Activated naive CD4-positive, alpha-beta T cell treated with anti-CD3 and anti-CD28 coated beads for 36 hours (primary cell): ENCODE results near the gene CACTIN. TPM values are rescaled to one million over a fixed set of nuclear protein-coding genes. Genes with fewer than 3 reads are reported as not detected.

ENCODE experiments used
- CTCF ChIA-PET: fragments of 350-600 bp; sonication (Branson Sonifier 250); formaldehyde crosslinking; loops from one replicate; lab custom pipeline; 2021; ENCODE audit warnings: antibody characterized with exemption; lab: Charles Lee
- DNase-seq: peaks from one replicate; pipeline ENCODE4 v3.0.0-alpha.2; 2020
- H3K27ac Mint-ChIP-seq: one replicate; pipeline ENCODE4 v1.8.0; 2021; ENCODE audit warnings: mild to moderate bottlenecking, mixed read lengths
- H3K27me3 Mint-ChIP-seq: one replicate; pipeline ENCODE4 v1.8.0; 2021; ENCODE audit warnings: low read depth, mixed read lengths
- H3K36me3 Mint-ChIP-seq: one replicate; pipeline ENCODE4 v1.8.0; 2021; ENCODE audit warnings: low read depth, mixed read lengths
- H3K4me1 Mint-ChIP-seq: one replicate; pipeline ENCODE4 v1.8.0; 2021; ENCODE audit warnings: low read depth, mixed read lengths
- H3K4me3 Mint-ChIP-seq: one replicate; pipeline ENCODE4 v1.8.0; 2021; ENCODE audit warnings: mild to moderate bottlenecking, moderate library complexity, mixed read lengths
- H3K9me3 Mint-ChIP-seq: one replicate; pipeline ENCODE4 v1.8.0; 2021; ENCODE audit warnings: mixed read lengths
- intact Hi-C: fragments of 100-400 bp; cut with micrococcal nuclease; formaldehyde crosslinking; loops from one replicate; pipeline ENCODE4 v1.15.1; 2023
- total RNA-seq, 2 experiments: library from RNA; stranded (reverse); gene quantifications; one replicate each; pipeline ENCODE4 v1.2.3, GENCODE V29; 2021

CACTIN gene
- total RNA-seq, 2 experiments from 2014 or later: 24.6 to 27.0 TPM

DNA sequence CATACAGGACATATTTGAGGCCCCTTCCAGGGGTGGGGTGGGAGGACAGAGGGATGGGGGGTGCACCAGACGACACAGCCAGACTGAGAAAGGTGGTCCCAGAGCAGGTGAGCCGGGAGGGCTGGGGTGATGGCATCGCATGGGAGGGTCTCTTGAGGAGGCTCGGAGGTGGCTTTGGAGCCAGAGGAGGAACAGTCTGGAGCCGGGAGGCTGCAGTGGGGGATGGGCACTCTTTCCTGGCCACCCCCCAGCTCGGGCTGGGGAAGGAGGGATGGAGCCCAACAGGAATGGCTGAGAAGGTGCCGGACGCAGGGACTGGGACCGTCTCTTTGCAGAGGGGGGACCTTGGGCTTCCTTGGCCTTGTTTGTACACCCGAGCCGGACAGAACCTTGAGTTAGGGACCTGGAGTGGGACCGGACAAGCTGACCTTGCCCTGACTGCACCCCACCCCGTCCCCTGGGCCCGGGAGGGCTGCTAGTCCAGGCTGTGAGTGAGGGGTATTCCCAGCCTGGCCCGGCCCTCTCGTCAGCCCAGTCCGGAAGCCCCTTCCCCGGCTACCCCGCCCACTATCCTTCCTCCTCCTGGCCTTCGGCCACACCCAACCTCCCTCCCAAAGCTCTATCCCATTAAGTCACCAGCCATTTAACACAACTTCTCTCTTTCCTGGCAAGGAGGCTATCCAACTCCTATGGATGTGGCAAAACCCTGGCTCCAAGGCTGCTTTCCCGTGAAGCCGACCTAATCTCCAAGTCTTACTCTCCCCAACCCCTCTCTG lies 19.1 kb downstream of the CACTIN start:
- Mint-ChIP-seq H3K4me3 (peak overlapping the region; percentile 10), H3K27me3 (no peaks in the 10 kb centered on the region), H3K4me1 (peaks cover 10% of the 10 kb centered on the region), H3K9me3 (no peaks in the 10 kb centered on the region), H3K36me3 (peaks cover 4% of the 10 kb centered on the region), H3K27ac (no peak overlapping the region)
- CTCF ChIA-PET: no interaction called here
- DNase-seq: no peak
- intact Hi-C loops: no loop called here

- DNase-seq: peak; percentile 57
- peaks cover 10% of the 10 kb centered on the region for H3K4me1 Mint-ChIP-seq
- CTCF ChIA-PET: no interaction called here
- no peaks in the 10 kb centered on the region for H3K9me3 Mint-ChIP-seq
- H3K36me3 Mint-ChIP-seq: peaks cover under 1% of the 10 kb centered on the region
- no peak within 1 kb of the TSS for H3K27ac Mint-ChIP-seq
- peak within 1 kb of the TSS; percentile 23 for H3K4me3 Mint-ChIP-seq
- intact Hi-C loops: no loop called here
- no peaks in the 10 kb centered on the region for H3K27me3 Mint-ChIP-seq
Observed at GRCh38 chr19:3606690-3607289, 19.8 kb downstream of the CACTIN start, which contains the start of gene TBXA2R. TSS of gene TBXA2R (minus strand) at chr19:3606875. CDS start at chr19:3600634, 6,241 bp downstream.

GRCh38 chr19:3606174-3606689 lies 20.4 kb downstream of the CACTIN start:
- Mint-ChIP-seq H3K27ac (no peak overlapping the region), H3K4me1 (peaks cover 10% of the 10 kb centered on the region), H3K36me3 (no peaks in the 10 kb centered on the region), H3K9me3 (no peaks in the 10 kb centered on the region), H3K4me3 (peak overlapping the region; percentile 9), H3K27me3 (no peaks in the 10 kb centered on the region)
- peak; percentile 46 for DNase-seq
- intact Hi-C loops: no loop called here
- CTCF ChIA-PET: no interaction called here

- Mint-ChIP-seq H3K4me1 (peaks cover 10% of the 10 kb centered on the region), H3K27me3 (no peaks in the 10 kb centered on the region), H3K9me3 (no peaks in the 10 kb centered on the region), H3K4me3 (no peak overlapping the region), H3K27ac (no peak overlapping the region), H3K36me3 (no peaks in the 10 kb centered on the region)
- intact Hi-C loops: no loop called here
- CTCF ChIA-PET: no interaction called here
- DNase-seq: no peak
Observed at GRCh38 chr19:3605770-3606169, 20.8 kb downstream of the CACTIN start.

- H3K9me3 Mint-ChIP-seq: no peaks in the 10 kb centered on the region
- CTCF ChIA-PET: interaction anchor here (0.7 to 1.0 kb wide), 2 partner anchors 19 to 503 kb away, joined by 3 to 4 read pairs; no protein-coding TSS in a partner anchor
- no peak for DNase-seq
- no peaks in the 10 kb centered on the region for H3K36me3 Mint-ChIP-seq
- intact Hi-C loops: no loop called here
- H3K27me3 Mint-ChIP-seq: no peaks in the 10 kb centered on the region
- H3K27ac Mint-ChIP-seq: no peak overlapping the region
- H3K4me3 Mint-ChIP-seq: no peak overlapping the region
- H3K4me1 Mint-ChIP-seq: peaks cover 10% of the 10 kb centered on the region
Observed at GRCh38 chr19:3605361-3605760, 21.2 kb downstream of the CACTIN start.

DNA sequence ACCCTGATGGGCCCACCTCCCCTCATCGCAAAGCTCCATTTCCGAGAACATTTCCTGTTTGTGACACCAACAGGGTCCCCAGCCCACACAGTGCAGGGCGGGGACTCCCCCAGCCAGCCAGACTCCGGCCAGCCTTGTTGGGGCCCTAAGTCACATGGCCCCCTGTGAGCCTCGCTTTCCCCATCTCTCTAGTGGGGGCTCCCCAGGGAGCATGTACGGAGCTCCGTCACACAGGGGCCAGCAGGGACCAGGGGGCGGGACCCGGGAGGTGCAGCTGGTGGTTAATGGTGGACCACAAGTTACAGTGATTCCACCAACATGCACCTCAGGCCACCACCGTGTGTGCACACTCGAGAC lies 21.6 kb downstream of the CACTIN start:
- intact Hi-C loops: no loop called here
- no peaks in the 10 kb centered on the region for H3K9me3 Mint-ChIP-seq
- peaks cover 10% of the 10 kb centered on the region for H3K4me1 Mint-ChIP-seq
- H3K4me3 Mint-ChIP-seq: no peak overlapping the region
- peak; percentile 34 for DNase-seq
- no peak overlapping the region for H3K27ac Mint-ChIP-seq
- no peaks in the 10 kb centered on the region for H3K27me3 Mint-ChIP-seq
- CTCF ChIA-PET: interaction anchor here (0.7 to 1.0 kb wide), 2 partner anchors 19 to 502 kb away, joined by 3 to 4 read pairs; no protein-coding TSS in a partner anchor
- H3K36me3 Mint-ChIP-seq: no peaks in the 10 kb centered on the region

DNA sequence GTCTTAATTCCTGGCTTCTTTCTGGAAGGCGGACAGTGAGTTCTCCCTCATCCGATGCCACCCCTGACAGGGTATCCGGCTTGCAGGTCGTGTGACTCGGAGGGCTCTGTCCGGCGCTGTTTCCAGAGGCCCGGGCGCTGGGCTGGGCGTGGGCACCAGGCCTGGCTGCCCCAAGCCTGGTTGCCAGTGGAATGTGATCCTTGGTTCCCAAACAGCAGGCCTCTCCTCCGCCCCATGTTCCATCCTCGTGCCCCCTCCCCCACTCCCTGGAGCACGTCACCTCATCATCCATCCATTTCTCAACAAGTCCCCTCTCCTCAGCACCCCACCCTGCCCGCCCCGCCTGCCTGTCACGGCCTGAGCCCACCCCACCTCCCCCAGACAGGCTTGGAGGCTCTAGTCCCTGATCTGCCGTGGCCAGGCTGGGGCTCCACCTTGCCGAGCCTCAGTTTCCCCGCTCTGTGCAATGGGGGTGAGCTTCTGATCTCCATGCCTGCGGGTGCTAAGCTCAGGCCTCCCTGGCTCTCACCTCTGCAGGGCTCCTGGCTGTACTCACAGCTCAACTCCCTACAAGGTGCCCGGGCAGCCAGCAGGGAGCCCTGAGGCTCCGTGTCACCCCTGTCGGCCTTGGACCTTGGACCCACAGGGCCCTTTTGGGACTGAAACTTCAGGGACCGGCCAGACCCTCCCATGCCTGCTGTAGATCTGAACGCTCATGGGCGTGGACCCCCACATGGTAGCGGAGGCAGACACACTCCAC lies 22.2 kb downstream of the CACTIN start:
- peaks cover 10% of the 10 kb centered on the region for H3K4me1 Mint-ChIP-seq
- no peak overlapping the region for H3K4me3 Mint-ChIP-seq
- no peak for DNase-seq
- H3K36me3 Mint-ChIP-seq: no peaks in the 10 kb centered on the region
- H3K27me3 Mint-ChIP-seq: no peaks in the 10 kb centered on the region
- CTCF ChIA-PET: interaction anchor here (0.6 to 1.0 kb wide), 3 partner anchors 18 to 502 kb away, joined by 3 to 4 read pairs (median 3); no protein-coding TSS in a partner anchor
- no peaks in the 10 kb centered on the region for H3K9me3 Mint-ChIP-seq
- H3K27ac Mint-ChIP-seq: no peak overlapping the region
- intact Hi-C loops: no loop called here

DNA sequence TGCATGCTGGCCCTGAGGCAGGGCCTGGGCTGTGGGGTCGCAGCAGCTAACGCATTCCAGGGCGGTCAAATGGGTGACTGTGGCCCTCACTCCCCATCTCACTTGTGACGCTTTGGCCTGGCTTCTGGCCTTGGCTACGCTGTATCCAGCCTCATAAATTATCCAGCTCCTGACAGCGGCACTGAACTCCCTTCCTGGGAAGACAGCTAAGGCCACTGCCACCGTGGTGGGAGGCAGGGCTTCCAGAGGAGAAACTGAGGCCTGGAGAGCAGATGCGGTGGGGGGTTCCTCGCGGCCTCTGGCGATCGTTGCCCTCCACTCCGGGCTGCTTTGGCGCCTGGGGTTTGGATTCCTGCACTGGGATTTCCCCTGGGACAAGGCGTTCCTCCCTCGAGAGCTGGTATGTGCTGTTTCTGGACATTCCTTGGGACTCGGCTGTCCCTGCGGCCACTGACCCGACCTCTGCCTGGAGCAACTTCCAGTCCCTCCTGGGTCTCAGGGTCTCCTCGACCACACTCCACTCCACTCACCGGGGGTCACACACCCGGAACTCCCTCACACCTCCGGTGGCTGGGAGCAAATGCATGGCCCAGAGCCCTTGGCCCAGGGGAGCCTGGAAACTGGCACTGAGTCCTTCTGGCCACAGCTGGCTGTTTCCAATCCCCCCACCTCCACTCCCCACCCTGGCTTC lies 23.3 kb downstream of the CACTIN start:
- Mint-ChIP-seq H3K4me1 (peaks cover 9% of the 10 kb centered on the region), H3K27ac (no peak overlapping the region), H3K9me3 (no peaks in the 10 kb centered on the region), H3K27me3 (no peaks in the 10 kb centered on the region), H3K4me3 (no peak overlapping the region), H3K36me3 (no peaks in the 10 kb centered on the region)
- DNase-seq: no peak
- intact Hi-C loops: no loop called here
- CTCF ChIA-PET: interaction anchor here (1.1 kb wide), 1 partner anchor 89 kb away, joined by 5 read pairs; no protein-coding TSS in a partner anchor

DNA sequence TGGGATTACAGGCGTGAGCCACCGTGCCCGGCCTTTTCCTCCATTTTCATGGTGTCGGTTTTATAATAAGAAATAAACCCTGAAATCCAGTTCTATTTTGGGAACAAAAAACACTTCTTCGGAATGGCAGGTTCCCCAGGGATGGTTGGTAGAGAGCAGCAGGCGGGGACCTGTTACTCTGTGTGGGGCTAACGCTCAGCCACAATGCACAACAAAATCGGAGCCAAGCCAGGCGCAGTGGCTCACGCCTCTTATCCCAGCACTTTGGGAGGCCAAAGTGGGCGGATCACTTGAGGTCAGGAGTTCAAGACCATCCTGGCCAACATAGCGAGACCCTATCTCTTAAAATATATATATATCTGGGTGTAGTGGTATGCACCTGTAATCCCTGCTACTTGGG lies 25.6 kb downstream of the CACTIN start:
- CTCF ChIA-PET: no interaction called here
- Mint-ChIP-seq H3K4me1 (no peaks in the 10 kb centered on the region), H3K9me3 (no peaks in the 10 kb centered on the region), H3K36me3 (no peaks in the 10 kb centered on the region), H3K27me3 (no peaks in the 10 kb centered on the region), H3K4me3 (no peak overlapping the region), H3K27ac (no peak overlapping the region)
- no peak for DNase-seq
- intact Hi-C loops: no loop called here

DNA sequence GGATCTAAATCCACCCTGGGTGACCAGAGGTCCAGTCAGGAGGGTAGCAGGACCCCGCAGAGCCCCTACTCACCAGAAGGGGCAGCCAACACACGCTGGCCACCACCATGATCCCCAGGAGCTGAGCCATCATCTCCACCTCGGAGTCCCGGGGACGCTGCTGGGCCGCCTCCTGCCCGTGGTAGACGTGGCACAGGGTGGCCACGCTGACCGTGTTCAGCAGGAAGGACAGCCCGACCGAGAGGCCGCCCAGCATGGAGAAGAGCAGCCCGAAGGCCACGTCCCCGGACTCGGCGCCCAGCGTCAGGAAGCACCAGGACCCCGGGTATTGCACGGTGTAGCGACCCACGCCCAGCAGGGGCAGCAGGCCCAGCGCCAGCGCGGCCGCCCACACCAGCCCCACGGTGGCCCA lies 26.8 kb downstream of the CACTIN start:
- intact Hi-C loops: no loop called here
- Mint-ChIP-seq H3K27ac (no peak overlapping the region), H3K4me3 (no peak overlapping the region), H3K27me3 (no peaks in the 10 kb centered on the region), H3K9me3 (no peaks in the 10 kb centered on the region), H3K36me3 (no peaks in the 10 kb centered on the region), H3K4me1 (no peaks in the 10 kb centered on the region)
- DNase-seq: no peak
- CTCF ChIA-PET: no interaction called here

GRCh38 chr19:3595521-3596061 lies 31.0 kb downstream of the CACTIN start:
- CTCF ChIA-PET: interaction anchor here (1.0 kb wide), 1 partner anchor 10 kb away, joined by 4 read pairs; the partner anchor contains the start of gene GIPC3
- Mint-ChIP-seq H3K36me3 (no peaks in the 10 kb centered on the region), H3K4me3 (no peak overlapping the region), H3K27ac (no peak overlapping the region), H3K27me3 (no peaks in the 10 kb centered on the region), H3K4me1 (no peaks in the 10 kb centered on the region), H3K9me3 (no peaks in the 10 kb centered on the region)
- DNase-seq: no peak
- intact Hi-C loops: no loop called here
